Small intestine (tissue), 7 donors: ENCODE measurements around the gene FER. TPM values are rescaled to one million over a fixed set of nuclear protein-coding genes. Genes with fewer than 3 reads are reported as not detected.

Experiments used
- DNase-seq, 2 donors: peaks; one replicate each; pipeline versions ENCODE4 v3.0.0 to v3.0.0-alpha.2; 2013
- FAIRE-seq: peaks from 2 replicates; lab custom pipeline; 2012; peaks lifted over from hg19 to GRCh38; lab: Jason Lieb, UNC
- H3K27ac ChIP-seq, 3 donors: one replicate each; pipeline ENCODE4 v1.5.1; 2013; ENCODE audit warnings: low read length in 2 of 3, mild to moderate bottlenecking in 2 of 3, control low read depth in 1 of 3, inconsistent platforms in 1 of 3, low read depth in 1 of 3, moderate library complexity in 1 of 3
- H3K27me3 ChIP-seq, 3 donors: one replicate each; pipeline ENCODE4 v1.6.1; 2013; ENCODE audit warnings: low read length in 3 of 3, inconsistent platforms in 1 of 3; ENCODE audit not compliant: control insufficient read depth in 3 of 3, insufficient read depth in 3 of 3
- H3K36me3 ChIP-seq, 3 donors: one replicate each; pipeline ENCODE4 v1.6.1; 2013; ENCODE audit warnings: low read length in 3 of 3, inconsistent platforms in 1 of 3, low read depth in 1 of 3, mild to moderate bottlenecking in 1 of 3, moderate library complexity in 1 of 3; ENCODE audit not compliant: control insufficient read depth in 3 of 3, insufficient read depth in 2 of 3
- H3K4me1 ChIP-seq, 3 donors: one replicate each; pipeline ENCODE4 v1.6.1; 2013; ENCODE audit warnings: low read length in 2 of 3, inconsistent platforms in 1 of 3, low read depth in 1 of 3, mild to moderate bottlenecking in 1 of 3, moderate library complexity in 1 of 3; ENCODE audit not compliant: control insufficient read depth in 3 of 3, insufficient read depth in 2 of 3
- H3K4me3 ChIP-seq, 3 donors: one replicate each; pipeline ENCODE4 v1.5.1; 2013; ENCODE audit warnings: low read length in 3 of 3, control low read depth in 1 of 3, inconsistent platforms in 1 of 3, low read depth in 1 of 3, mild to moderate bottlenecking in 1 of 3, moderate library complexity in 1 of 3
- H3K9me3 ChIP-seq, 2 donors: one replicate each; pipeline ENCODE4 v1.6.1; 2013; ENCODE audit warnings: low read depth in 1 of 2, low read length in 1 of 2; ENCODE audit not compliant: control insufficient read depth in 2 of 2, insufficient read depth in 1 of 2
- WGBS, 3 donors: extraction: QIAGEN DNeasy Blood & Tissue Kit; methylation state at CpG; one replicate each; pipeline ENCODE4 v1.1.7; 2013; 5-methylcytosine and 5-hydroxymethylcytosine counted together
- polyA plus RNA-seq, 4 donors: library from polyadenylated mRNA; stranded (reverse) in 3 of 4; unstranded in 1 of 4; fragments of 200-250 nt in 3 of 4; fragments of 120-200 nt in 1 of 4; gene quantifications; one replicate each; pipeline versions ENCODE4 v1.2.1 to v1.2.3, GENCODE V29; 2013
- donor health status: healthy with polysubstance abuse.
- donor health status: control.
- donor health status: control.
- donor health status: Bipolar disorder and iron deficiency.
- donor health status: healthy.

The FER gene
- polyA plus RNA-seq, 4 donors = 1.1 to 5.0 (median 2.3) TPM

DNA sequence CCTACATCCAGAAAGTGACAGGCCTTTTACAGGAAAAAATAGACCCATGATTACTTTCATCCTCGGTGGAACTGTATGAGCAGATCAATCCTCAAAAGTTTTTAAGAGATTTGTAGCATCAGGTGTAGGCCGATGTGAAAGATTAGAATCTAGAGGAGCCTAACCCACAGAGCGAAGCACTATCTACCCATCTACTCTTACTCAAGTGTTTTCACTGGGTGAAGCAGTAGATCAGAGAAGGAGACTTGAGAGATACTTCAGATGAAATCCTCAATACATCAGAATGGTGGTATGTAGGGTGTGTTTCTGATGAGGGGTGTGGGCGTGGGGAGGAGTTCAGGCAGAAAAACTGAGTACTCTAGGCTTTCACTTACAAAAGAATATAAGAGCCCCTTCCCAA is 192.8 kb downstream of the FER start:
- DNase-seq (no peak), FAIRE-seq (no peak)
- Histone ChIP-seq H3K4me1 (peaks cover 0 to 4% (median 0%) of the 10 kb centered on the region in 3 donors), H3K4me3 (no peak overlapping the region), H3K9me3 (no peaks in the 10 kb centered on the region), H3K27me3 (no peaks in the 10 kb centered on the region), H3K27ac (no peak overlapping the region), H3K36me3 (no peaks in the 10 kb centered on the region)
- 71 to 95% (median 85%) methylated on average over 4 of the region's 4 CpGs for WGBS, 3 donors

DNA sequence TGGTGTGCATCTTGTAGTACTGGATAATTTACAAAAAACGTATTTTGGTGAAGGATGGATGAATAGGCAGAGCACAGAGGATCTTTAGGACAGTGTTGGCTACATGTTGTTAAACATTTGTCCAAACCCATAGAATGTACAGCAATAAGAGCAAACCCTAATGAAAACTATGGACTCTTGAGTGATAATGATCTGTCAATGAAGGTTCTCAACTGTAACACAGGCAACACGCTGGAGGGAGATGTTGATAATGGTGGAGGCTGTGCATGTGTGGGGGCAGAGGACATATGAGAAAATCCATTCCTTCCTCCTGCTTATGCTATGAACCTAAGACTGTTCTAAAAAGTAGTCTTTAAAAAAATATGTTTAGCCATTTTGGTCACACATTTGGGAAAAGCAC is 194.0 kb downstream of the FER start:
- no peak overlapping the region for H3K4me3 ChIP-seq
- H3K9me3 ChIP-seq = no peaks in the 10 kb centered on the region
- WGBS, 3 donors = 74 to 83% (median 78%) methylated on average over 2 of the region's 2 CpGs
- H3K27me3 ChIP-seq = no peaks in the 10 kb centered on the region
- H3K4me1 ChIP-seq = peaks cover 0 to 4% (median 0%) of the 10 kb centered on the region in 3 donors
- no peak for FAIRE-seq
- no peak overlapping the region for H3K27ac ChIP-seq
- DNase-seq = no peak
- H3K36me3 ChIP-seq = no peaks in the 10 kb centered on the region

DNA sequence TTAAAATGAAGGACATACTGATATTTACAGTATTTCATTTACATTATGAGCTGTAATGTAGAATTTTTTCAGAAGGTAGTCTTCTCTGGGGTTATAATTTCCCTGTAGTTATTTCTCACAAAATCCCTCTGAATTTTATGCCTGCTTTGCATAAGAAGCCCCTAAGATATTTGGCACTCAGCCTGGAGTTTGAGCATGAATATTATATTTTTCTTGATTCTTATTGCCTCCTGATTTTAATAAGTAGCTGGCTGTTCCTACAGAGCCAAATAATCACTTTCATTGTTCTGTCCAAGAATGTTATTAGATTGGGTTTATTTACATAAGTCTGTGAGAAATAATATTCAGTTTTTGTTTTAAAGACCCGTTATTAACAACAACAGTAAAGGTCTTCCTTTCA is 195.0 kb downstream of the FER start:
- H3K27me3 ChIP-seq = no peaks in the 10 kb centered on the region
- H3K36me3 ChIP-seq = no peaks in the 10 kb centered on the region
- FAIRE-seq (no peak), DNase-seq (no peak)
- no peaks in the 10 kb centered on the region for H3K9me3 ChIP-seq
- no peak overlapping the region for H3K27ac ChIP-seq
- no peak overlapping the region for H3K4me3 ChIP-seq
- 72 to 92% (median 78%) methylated on average over 1 of the region's 1 CpG for WGBS, 3 donors
- peaks cover 0 to 2% (median 0%) of the 10 kb centered on the region in 3 donors for H3K4me1 ChIP-seq

DNA sequence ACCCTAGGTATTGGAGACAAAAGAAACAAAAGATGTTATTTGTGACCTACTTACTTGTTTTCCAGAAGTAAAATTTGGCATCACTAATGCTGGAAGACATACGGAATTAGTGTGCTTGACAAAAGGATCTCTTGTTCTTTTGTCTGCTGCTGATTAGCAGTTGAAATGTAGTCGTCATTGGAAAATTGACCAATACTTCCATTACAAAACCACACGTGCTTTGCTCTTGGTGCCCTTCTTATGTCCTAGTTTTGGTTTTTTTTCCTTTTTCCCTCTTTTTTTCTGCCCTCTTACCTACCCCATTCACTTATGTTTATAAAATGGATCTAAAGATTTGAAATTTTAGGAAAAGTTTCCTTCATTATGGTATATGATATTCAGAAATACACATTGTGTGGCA is 197.4 kb downstream of the FER start:
- FAIRE-seq (no peak), DNase-seq (no peak)
- Histone ChIP-seq H3K9me3 (no peaks in the 10 kb centered on the region), H3K4me1 (no peaks in the 10 kb centered on the region), H3K27ac (no peak overlapping the region), H3K27me3 (no peaks in the 10 kb centered on the region), H3K4me3 (no peak overlapping the region), H3K36me3 (no peaks in the 10 kb centered on the region)
- 88 to 91% (median 91%) methylated on average over 3 of the region's 3 CpGs for WGBS, 3 donors

DNA sequence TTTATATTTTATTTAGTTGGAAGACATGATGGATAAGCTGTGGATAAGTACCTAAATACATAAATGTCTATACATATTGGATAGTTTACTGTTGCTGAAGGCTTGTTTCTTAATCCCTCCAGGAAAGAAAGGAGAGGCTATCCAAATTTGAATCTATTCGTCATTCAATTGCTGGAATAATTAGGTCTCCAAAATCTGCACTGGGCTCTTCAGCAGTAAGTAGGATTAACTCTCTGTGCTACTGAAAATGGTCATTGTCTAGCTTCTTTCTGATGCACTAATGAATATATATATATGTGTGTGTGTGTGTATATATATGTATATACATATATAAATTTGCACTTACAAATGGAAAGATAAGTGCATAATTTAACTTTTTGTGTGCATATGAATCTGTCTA is 198.3 kb downstream of the FER start:
- Histone ChIP-seq H3K9me3 (no peaks in the 10 kb centered on the region), H3K27me3 (no peaks in the 10 kb centered on the region), H3K36me3 (no peaks in the 10 kb centered on the region), H3K27ac (no peak overlapping the region), H3K4me3 (no peak overlapping the region), H3K4me1 (no peaks in the 10 kb centered on the region)
- WGBS, 3 donors = 77 to 96% (median 85%) methylated on average over 1 of the region's 1 CpG
- no peak for FAIRE-seq
- no peak for DNase-seq

DNA sequence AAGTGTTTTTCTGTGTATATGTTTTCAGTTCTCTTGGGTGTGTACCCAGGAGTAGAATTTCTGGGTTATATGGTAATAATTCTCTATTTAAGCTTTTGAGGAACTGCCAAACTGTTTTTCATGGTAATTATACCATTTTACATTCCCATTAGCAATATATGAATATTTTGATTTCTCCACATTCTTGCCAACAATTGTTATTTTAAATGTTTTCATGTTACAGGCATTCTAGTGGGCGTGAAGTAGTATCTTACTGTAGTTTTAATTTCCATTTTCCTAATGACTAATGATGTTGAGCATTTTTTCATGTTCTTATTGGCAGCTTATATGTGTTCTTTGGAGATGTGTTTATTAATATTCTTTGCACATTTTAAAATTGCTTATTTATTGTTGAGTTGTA is 199.5 kb downstream of the FER start:
- H3K4me1 ChIP-seq = no peaks in the 10 kb centered on the region
- 89 to 95% (median 95%) methylated on average over 1 of the region's 1 CpG for WGBS, 3 donors
- H3K27ac ChIP-seq = no peak overlapping the region
- no peak for FAIRE-seq
- DNase-seq = no peak
- H3K27me3 ChIP-seq = no peaks in the 10 kb centered on the region
- H3K36me3 ChIP-seq = no peaks in the 10 kb centered on the region
- no peak overlapping the region for H3K4me3 ChIP-seq
- H3K9me3 ChIP-seq = no peaks in the 10 kb centered on the region

DNA sequence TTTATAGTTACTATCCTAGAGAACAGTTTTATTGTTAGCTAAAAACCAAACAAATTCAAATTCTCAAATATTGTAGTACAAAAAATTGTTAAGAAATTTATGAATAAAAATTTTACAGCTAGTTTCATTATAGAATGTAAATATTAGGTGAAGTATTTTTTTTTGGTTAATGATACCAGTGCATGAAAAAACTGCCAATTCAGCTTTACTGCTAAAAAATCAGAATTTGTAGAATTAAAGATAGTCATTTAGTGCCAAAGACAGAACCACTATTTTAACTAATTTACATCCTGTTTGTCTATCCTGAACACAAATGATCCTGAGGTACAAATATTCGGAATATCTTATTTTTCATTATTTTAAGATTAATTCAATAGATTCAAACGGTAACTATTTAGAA is 202.6 kb downstream of the FER start:
- 96 to 98% (median 96%) methylated on average over 2 of the region's 2 CpGs for WGBS, 3 donors
- Histone ChIP-seq H3K4me1 (no peaks in the 10 kb centered on the region), H3K27me3 (no peaks in the 10 kb centered on the region), H3K4me3 (no peak overlapping the region), H3K27ac (no peak overlapping the region), H3K36me3 (no peaks in the 10 kb centered on the region), H3K9me3 (no peaks in the 10 kb centered on the region)
- peak; percentile 10 for FAIRE-seq
- DNase-seq = no peak

DNA sequence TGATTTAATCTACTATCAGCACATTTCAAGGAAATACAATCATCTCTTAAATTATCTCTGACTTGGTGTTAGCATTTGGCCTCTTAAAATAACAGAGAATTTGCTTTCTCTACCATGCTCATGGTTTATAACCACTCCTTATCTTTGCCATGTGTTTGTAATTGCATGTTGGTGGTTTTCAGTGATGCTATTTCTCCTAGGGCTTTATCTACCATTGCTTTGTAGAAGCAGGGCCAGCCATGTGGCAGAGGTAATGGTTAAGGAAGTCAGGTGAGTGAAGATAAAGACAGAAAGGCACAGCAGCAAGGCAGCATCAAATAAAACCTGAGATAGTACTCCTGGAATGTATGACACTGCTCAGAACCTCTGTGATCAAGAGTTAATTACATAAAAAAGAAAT is 206.2 kb downstream of the FER start:
- no peaks in the 10 kb centered on the region for H3K9me3 ChIP-seq
- FAIRE-seq = no peak

DNA sequence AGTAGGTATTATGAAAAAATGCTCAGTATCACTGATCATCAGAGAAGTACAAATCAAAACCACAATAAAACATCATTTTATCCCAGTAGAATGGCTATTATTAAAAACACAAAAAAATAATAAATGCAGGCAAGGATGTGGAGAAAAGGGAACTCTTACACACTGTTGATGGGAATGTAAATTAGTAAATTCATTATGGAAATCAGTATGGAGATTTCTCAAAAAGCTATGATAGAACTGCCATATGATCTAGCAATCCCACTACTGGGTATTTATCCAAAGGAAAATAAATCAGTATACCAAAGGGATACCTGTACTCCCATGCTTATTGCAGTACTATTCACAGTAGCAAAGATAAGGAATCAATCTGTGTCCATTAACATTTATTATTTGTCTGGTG is 209.6 kb downstream of the FER start:
- FAIRE-seq (no peak), DNase-seq (no peak)
- Histone ChIP-seq H3K27ac (no peak overlapping the region), H3K4me3 (no peak overlapping the region), H3K27me3 (no peaks in the 10 kb centered on the region), H3K36me3 (no peaks in the 10 kb centered on the region), H3K4me1 (no peaks in the 10 kb centered on the region), H3K9me3 (no peaks in the 10 kb centered on the region)

More for the DNA sequence above, 206.2 kb downstream of the FER start:
- no peaks in the 10 kb centered on the region for H3K36me3 ChIP-seq
- H3K27me3 ChIP-seq = no peaks in the 10 kb centered on the region
- H3K4me1 ChIP-seq = no peaks in the 10 kb centered on the region
- peak; percentile 4 to 41 for DNase-seq
- H3K4me3 ChIP-seq = no peak overlapping the region
- no peak overlapping the region for H3K27ac ChIP-seq
